ENCODE data around the gene SEMA7A. TPM values are rescaled to one million over a fixed set of nuclear protein-coding genes. Genes with fewer than 3 reads are reported as not detected.
A peak's percentile ranks its signal among the peaks of the same experiment; 100 is the strongest.

The SEMA7A gene
- total and polyA plus RNA-seq, 4 donors = 0.54 to 4.1 (median 2.0) TPM

- DNase-seq (no peak), ATAC-seq (ENCODE audit: low FRiP score) (peak; percentile 15)
- no peaks in the 10 kb centered on the region for H3K36me3 ChIP-seq (ENCODE audit: control insufficient read depth in 1 of 2, insufficient read depth in 2 of 2, low read length in 1 of 2)
- H3K4me1 ChIP-seq (ENCODE audit: control insufficient read depth in 1 of 2, insufficient read depth in 2 of 2, low read length in 2 of 2) = no peaks in the 10 kb centered on the region
- H3K4me3 ChIP-seq (ENCODE audit: low read length in 2 of 2) = no peak overlapping the region
- H3K27me3 ChIP-seq (ENCODE audit: control insufficient read depth in 1 of 2, insufficient read depth in 2 of 2, low read length in 1 of 2) = no peaks in the 10 kb centered on the region
- no peaks in the 10 kb centered on the region for H3K9me3 ChIP-seq (ENCODE audit: control insufficient read depth, low read length)
- 67% methylated on average over 16 of the region's 16 CpGs for WGBS, 2 donors
- H3K27ac ChIP-seq (ENCODE audit: low read depth in 1 of 2, low read length in 2 of 2) = no peak overlapping the region
- intact Hi-C loops (cut with DNase I) = no loop called here
Measured at GRCh38 chr15:74434263-74435136, 742 bp upstream of the SEMA7A start.

DNA sequence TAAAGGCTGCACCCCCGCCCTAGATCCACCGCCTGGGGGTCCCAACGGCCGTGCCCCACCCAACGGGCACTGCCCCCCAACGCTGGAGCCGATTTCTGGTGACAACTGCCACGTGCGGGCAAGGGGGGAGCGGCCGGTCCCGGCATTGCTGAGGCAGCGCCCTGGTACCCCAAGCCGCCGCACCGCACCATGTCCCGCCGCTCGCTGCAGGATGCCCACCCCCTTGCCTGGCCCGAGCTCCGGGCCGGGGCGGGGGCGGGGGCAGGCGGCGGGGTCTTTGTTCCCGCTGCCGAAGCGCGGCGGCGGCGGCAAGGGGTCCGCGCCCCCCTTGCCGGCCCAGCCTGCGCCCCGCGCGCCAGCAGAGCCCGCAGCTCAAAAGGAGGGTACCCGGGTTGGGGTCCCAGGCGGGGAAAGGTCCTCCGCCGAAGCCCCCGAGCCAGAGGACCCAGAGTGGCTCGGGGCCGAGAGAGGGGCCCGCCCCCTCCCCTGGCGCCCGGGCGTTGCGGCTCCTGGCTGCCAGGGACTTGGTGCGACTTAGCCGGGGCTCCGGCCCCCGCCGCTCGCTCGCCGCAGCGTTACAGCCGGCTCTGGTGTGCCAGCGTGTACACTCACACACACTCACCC lies 678 bp downstream of the SEMA7A start:
- H3K4me1 ChIP-seq (ENCODE audit: control insufficient read depth in 1 of 2, insufficient read depth in 2 of 2, low read length in 2 of 2) = no peaks in the 10 kb centered on the region
- ATAC-seq (ENCODE audit: low FRiP score) = no peak
- no peak overlapping the region for H3K27ac ChIP-seq (ENCODE audit: low read depth in 1 of 2, low read length in 2 of 2)
- H3K36me3 ChIP-seq (ENCODE audit: control insufficient read depth in 1 of 2, insufficient read depth in 2 of 2, low read length in 1 of 2) = no peaks in the 10 kb centered on the region
- intact Hi-C loops (cut with DNase I) = no loop called here
- no peaks in the 10 kb centered on the region for H3K27me3 ChIP-seq (ENCODE audit: control insufficient read depth in 1 of 2, insufficient read depth in 2 of 2, low read length in 1 of 2)
- peak overlapping the region; percentile 52 to 68 for H3K4me3 ChIP-seq (ENCODE audit: low read length in 2 of 2)
- no peaks in the 10 kb centered on the region for H3K9me3 ChIP-seq (ENCODE audit: control insufficient read depth, low read length)
- no peak for DNase-seq
- 1% methylated on average over 44 to 64 of the region's 64 CpGs for WGBS, 2 donors

DNA sequence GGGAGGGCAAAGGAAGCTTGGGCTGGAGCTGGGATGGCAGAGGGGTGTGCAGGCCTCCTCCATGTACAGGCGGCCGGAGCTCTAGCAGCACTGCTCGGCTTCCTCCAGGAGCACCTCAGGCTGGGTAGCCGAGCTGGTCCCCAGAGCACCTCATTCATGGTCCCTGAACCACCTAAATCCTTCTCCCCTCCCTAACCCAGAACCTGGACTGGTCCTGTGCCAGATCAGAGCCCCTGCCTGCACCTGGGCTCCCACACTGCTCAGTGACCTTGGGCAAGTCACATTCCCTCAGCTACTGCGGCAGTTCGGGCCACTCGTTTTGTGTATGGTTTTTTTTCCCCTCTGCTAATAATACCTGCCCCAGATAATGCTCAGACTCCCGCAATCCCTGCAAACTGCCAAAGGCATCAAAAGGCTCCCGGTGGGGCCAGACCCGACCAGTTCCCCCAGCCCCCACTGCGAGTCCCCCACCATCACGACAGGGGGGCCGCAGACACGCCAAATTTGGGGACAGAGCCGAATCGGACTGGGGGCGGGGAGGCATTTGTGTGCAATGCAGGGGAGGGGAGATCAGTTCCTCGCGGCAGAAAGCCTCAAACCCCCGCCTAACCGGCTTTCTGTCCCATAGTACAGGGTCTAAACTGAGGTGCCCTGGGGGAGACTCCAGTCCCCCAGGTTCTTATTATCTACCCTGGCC lies 1.3 kb downstream of the SEMA7A start:
- no peak overlapping the region for H3K27ac ChIP-seq (ENCODE audit: low read depth in 1 of 2, low read length in 2 of 2)
- DNase-seq = no peak
- intact Hi-C loops (cut with DNase I) = no loop called here

GRCh38 chr15:74431645-74432044 lies 2.1 kb downstream of the SEMA7A start:
- Histone ChIP-seq H3K27me3 (ENCODE audit: control insufficient read depth in 1 of 2, insufficient read depth in 2 of 2, low read length in 1 of 2) (no peaks in the 10 kb centered on the region), H3K4me1 (ENCODE audit: control insufficient read depth in 1 of 2, insufficient read depth in 2 of 2, low read length in 2 of 2) (no peaks in the 10 kb centered on the region), H3K4me3 (ENCODE audit: low read length in 2 of 2) (no peak overlapping the region)

More for the DNA sequence above, 1.3 kb downstream of the SEMA7A start:
- Histone ChIP-seq H3K36me3 (ENCODE audit: control insufficient read depth in 1 of 2, insufficient read depth in 2 of 2, low read length in 1 of 2) (no peaks in the 10 kb centered on the region), H3K4me3 (ENCODE audit: low read length in 2 of 2) (no peak overlapping the region), H3K9me3 (ENCODE audit: control insufficient read depth, low read length) (no peaks in the 10 kb centered on the region), H3K4me1 (ENCODE audit: control insufficient read depth in 1 of 2, insufficient read depth in 2 of 2, low read length in 2 of 2) (no peaks in the 10 kb centered on the region), H3K27me3 (ENCODE audit: control insufficient read depth in 1 of 2, insufficient read depth in 2 of 2, low read length in 1 of 2) (no peaks in the 10 kb centered on the region)
- WGBS, 2 donors = 25 to 27% methylated on average over 21 of the region's 21 CpGs
- ATAC-seq (ENCODE audit: low FRiP score) = no peak

DNA sequence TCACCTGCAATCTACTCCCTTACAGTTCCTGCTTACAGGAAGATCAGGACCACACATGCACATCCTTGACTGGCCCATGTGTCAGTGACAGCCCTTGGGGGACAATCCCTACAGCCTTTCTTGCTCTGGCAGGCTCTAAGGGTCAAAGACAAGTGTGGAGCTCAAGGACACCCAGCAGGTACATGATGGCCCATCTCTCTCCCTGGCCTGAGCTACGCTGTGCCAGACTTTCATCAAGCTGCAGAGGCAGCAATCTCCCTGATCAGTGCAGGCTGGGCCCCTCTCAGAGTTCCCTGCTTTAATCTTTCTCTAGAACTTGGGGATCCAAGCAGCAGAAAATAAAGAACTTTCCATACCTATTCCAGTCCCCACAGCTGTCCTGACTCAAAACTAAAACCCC lies 2.6 kb downstream of the SEMA7A start:
- H3K4me3 ChIP-seq (ENCODE audit: low read length in 2 of 2) = no peak overlapping the region
- no peak overlapping the region for H3K27ac ChIP-seq (ENCODE audit: low read depth in 1 of 2, low read length in 2 of 2)

More at GRCh38 chr15:74431645-74432044, 2.1 kb downstream of the SEMA7A start:
- H3K27ac ChIP-seq (ENCODE audit: low read depth in 1 of 2, low read length in 2 of 2) = no peak overlapping the region
- no peaks in the 10 kb centered on the region for H3K9me3 ChIP-seq (ENCODE audit: control insufficient read depth, low read length)
- no peak for ATAC-seq (ENCODE audit: low FRiP score)
- WGBS, 2 donors = 88 to 90% methylated on average over 8 of the region's 8 CpGs
- intact Hi-C loops (cut with DNase I) = no loop called here
- no peak for DNase-seq
- no peaks in the 10 kb centered on the region for H3K36me3 ChIP-seq (ENCODE audit: control insufficient read depth in 1 of 2, insufficient read depth in 2 of 2, low read length in 1 of 2)

DNA sequence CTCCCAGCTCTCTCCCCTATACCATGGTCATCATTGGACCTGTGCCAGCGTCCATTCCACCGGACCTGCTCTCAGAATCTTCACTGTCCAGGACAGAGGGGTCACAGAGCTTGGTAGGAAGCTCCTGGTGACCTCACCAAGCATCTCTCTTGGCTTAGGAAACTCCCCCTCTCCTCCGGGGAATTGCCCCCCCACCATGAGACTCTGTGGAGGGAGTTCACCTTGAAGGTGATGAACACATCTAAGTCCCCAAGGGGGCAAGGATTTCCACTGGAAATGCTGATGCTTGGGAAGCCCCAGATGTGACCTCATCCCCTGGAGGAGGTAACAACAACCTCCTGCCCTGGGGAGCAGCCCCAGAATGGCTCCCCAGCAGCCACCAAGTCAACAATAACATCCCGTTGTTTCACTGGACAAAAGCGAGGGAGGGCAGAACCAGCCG lies 3.2 kb downstream of the SEMA7A start:
- Histone ChIP-seq H3K36me3 (ENCODE audit: control insufficient read depth in 1 of 2, insufficient read depth in 2 of 2, low read length in 1 of 2) (no peaks in the 10 kb centered on the region), H3K27me3 (ENCODE audit: control insufficient read depth in 1 of 2, insufficient read depth in 2 of 2, low read length in 1 of 2) (no peaks in the 10 kb centered on the region), H3K27ac (ENCODE audit: low read depth in 1 of 2, low read length in 2 of 2) (no peak overlapping the region), H3K4me3 (ENCODE audit: low read length in 2 of 2) (no peak overlapping the region), H3K9me3 (ENCODE audit: control insufficient read depth, low read length) (no peaks in the 10 kb centered on the region), H3K4me1 (ENCODE audit: control insufficient read depth in 1 of 2, insufficient read depth in 2 of 2, low read length in 2 of 2) (no peaks in the 10 kb centered on the region)
- 71% methylated on average over 6 of the region's 6 CpGs for WGBS, 2 donors
- DNase-seq = no peak
- intact Hi-C loops (cut with DNase I) = no loop called here
- no peak for ATAC-seq (ENCODE audit: low FRiP score)

More for the DNA sequence above, 2.6 kb downstream of the SEMA7A start:
- Histone ChIP-seq H3K9me3 (ENCODE audit: control insufficient read depth, low read length) (no peaks in the 10 kb centered on the region), H3K27me3 (ENCODE audit: control insufficient read depth in 1 of 2, insufficient read depth in 2 of 2, low read length in 1 of 2) (no peaks in the 10 kb centered on the region), H3K4me1 (ENCODE audit: control insufficient read depth in 1 of 2, insufficient read depth in 2 of 2, low read length in 2 of 2) (no peaks in the 10 kb centered on the region), H3K36me3 (ENCODE audit: control insufficient read depth in 1 of 2, insufficient read depth in 2 of 2, low read length in 1 of 2) (no peaks in the 10 kb centered on the region)
- no peak for ATAC-seq (ENCODE audit: low FRiP score)
- DNase-seq = no peak
- 98 to 100% methylated on average over 1 of the region's 1 CpG for WGBS, 2 donors
- intact Hi-C loops (cut with DNase I) = no loop called here

GRCh38 chr15:74429781-74430400 lies 3.9 kb downstream of the SEMA7A start:
- H3K27ac ChIP-seq (ENCODE audit: low read depth in 1 of 2, low read length in 2 of 2) = no peak overlapping the region
- DNase-seq (no peak), ATAC-seq (ENCODE audit: low FRiP score) (no peak)
- no peaks in the 10 kb centered on the region for H3K36me3 ChIP-seq (ENCODE audit: control insufficient read depth in 1 of 2, insufficient read depth in 2 of 2, low read length in 1 of 2)
- no peaks in the 10 kb centered on the region for H3K27me3 ChIP-seq (ENCODE audit: control insufficient read depth in 1 of 2, insufficient read depth in 2 of 2, low read length in 1 of 2)
- 92 to 93% methylated on average over 6 of the region's 6 CpGs for WGBS, 2 donors
- intact Hi-C loops (cut with DNase I) = no loop called here
- H3K9me3 ChIP-seq (ENCODE audit: control insufficient read depth, low read length) = no peaks in the 10 kb centered on the region
- H3K4me1 ChIP-seq (ENCODE audit: control insufficient read depth in 1 of 2, insufficient read depth in 2 of 2, low read length in 2 of 2) = no peaks in the 10 kb centered on the region
- no peak overlapping the region for H3K4me3 ChIP-seq (ENCODE audit: low read length in 2 of 2)

- intact Hi-C loops (cut with DNase I) = no loop called here
- no peak overlapping the region for H3K27ac ChIP-seq (ENCODE audit: low read depth in 1 of 2, low read length in 2 of 2)
- no peaks in the 10 kb centered on the region for H3K4me1 ChIP-seq (ENCODE audit: control insufficient read depth in 1 of 2, insufficient read depth in 2 of 2, low read length in 2 of 2)
- no peaks in the 10 kb centered on the region for H3K27me3 ChIP-seq (ENCODE audit: control insufficient read depth in 1 of 2, insufficient read depth in 2 of 2, low read length in 1 of 2)
- no peaks in the 10 kb centered on the region for H3K9me3 ChIP-seq (ENCODE audit: control insufficient read depth, low read length)
- DNase-seq = no peak
- no peak for ATAC-seq (ENCODE audit: low FRiP score)
- no peak overlapping the region for H3K4me3 ChIP-seq (ENCODE audit: low read length in 2 of 2)
- WGBS, 2 donors = 91 to 92% methylated on average over 14 of the region's 14 CpGs
- no peaks in the 10 kb centered on the region for H3K36me3 ChIP-seq (ENCODE audit: control insufficient read depth in 1 of 2, insufficient read depth in 2 of 2, low read length in 1 of 2)
Measured at GRCh38 chr15:74428970-74429780, 4.6 kb downstream of the SEMA7A start.
